ENCODE data around the gene TSSK2.

- no peak for TF ChIP-seq CTCF (IDR thresholded peaks at IDR 0.05 in 4 of 5, conservative IDR thresholded peaks at IDR 0.05 in 1 of 5)
- no peak for TF ChIP-seq POLR2A (IDR thresholded peaks at IDR 0.05)
Measured at GRCh38 chr22:19164425-19164824, 33.3 kb downstream of the TSSK2 start.

Measured in gastrocnemius medialis (tissue), 4 donors.